ENCODE measurements around the gene DLGAP1. TPM values are rescaled to one million over a fixed set of nuclear protein-coding genes. Genes with fewer than 3 reads are reported as not detected.
A peak's percentile ranks its signal among the peaks of the same experiment; 100 is the strongest.

DLGAP1 gene
- total RNA-seq, 2 experiments from 2014 or later: 0.31 to 0.36 TPM

GRCh38 chr18:3870914-3871313 is 584.2 kb downstream of the DLGAP1 start:
- Mint-ChIP-seq H3K36me3 (ENCODE audit: low read depth) (no peaks in the 10 kb centered on the region), H3K27me3 (peaks cover 51% of the 10 kb centered on the region), H3K4me3 (no peak overlapping the region), H3K9me3 (no peaks in the 10 kb centered on the region), H3K4me1 (ENCODE audit: low read depth) (no peaks in the 10 kb centered on the region), H3K27ac (no peak overlapping the region)
- H3K9me3 ChIP-seq (ENCODE audit: control insufficient read depth in 1 of 2, insufficient read depth in 1 of 2, low read length in 2 of 2): no peaks in the 10 kb centered on the region
- no peak for DNase-seq
- POLR2A ChIA-PET: no interaction called here
- H3K4me3 ChIP-seq (ENCODE audit: low read length): no peak overlapping the region
- no peaks in the 10 kb centered on the region for H3K36me3 ChIP-seq (ENCODE audit: insufficient read depth, low read length)
- intact Hi-C loops (cut with DNase I, micrococcal nuclease): no loop called here
- CTCF ChIA-PET: no interaction called here
- H3K27ac ChIP-seq (ENCODE audit: low read depth in 1 of 2, low read length in 2 of 2): no peak overlapping the region
- ATAC-seq (ENCODE audit: poor library complexity): no peak
- TF ChIP-seq, protein P1, sequence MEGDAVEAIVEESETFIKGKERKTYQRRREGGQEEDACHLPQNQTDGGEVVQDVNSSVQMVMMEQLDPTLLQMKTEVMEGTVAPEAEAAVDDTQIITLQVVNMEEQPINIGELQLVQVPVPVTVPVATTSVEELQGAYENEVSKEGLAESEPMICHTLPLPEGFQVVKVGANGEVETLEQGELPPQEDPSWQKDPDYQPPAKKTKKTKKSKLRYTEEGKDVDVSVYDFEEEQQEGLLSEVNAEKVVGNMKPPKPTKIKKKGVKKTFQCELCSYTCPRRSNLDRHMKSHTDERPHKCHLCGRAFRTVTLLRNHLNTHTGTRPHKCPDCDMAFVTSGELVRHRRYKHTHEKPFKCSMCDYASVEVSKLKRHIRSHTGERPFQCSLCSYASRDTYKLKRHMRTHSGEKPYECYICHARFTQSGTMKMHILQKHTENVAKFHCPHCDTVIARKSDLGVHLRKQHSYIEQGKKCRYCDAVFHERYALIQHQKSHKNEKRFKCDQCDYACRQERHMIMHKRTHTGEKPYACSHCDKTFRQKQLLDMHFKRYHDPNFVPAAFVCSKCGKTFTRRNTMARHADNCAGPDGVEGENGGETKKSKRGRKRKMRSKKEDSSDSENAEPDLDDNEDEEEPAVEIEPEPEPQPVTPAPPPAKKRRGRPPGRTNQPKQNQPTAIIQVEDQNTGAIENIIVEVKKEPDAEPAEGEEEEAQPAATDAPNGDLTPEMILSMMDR (IDR thresholded peaks at IDR 0.05): no peak
- no peaks in the 10 kb centered on the region for H3K4me1 ChIP-seq (ENCODE audit: insufficient read depth, low read length)
- no peaks in the 10 kb centered on the region for H3K27me3 ChIP-seq (ENCODE audit: control insufficient read depth in 1 of 2, insufficient read depth in 2 of 2, low read length in 2 of 2)

GRCh38 chr18:3869848-3870247 is 585.3 kb downstream of the DLGAP1 start:
- Histone ChIP-seq H3K4me1 (ENCODE audit: insufficient read depth, low read length) (no peaks in the 10 kb centered on the region), H3K9me3 (ENCODE audit: control insufficient read depth in 1 of 2, insufficient read depth in 1 of 2, low read length in 2 of 2) (no peaks in the 10 kb centered on the region), H3K27me3 (ENCODE audit: control insufficient read depth in 1 of 2, insufficient read depth in 2 of 2, low read length in 2 of 2) (no peaks in the 10 kb centered on the region), H3K4me3 (ENCODE audit: low read length) (no peak overlapping the region), H3K27ac (ENCODE audit: low read depth in 1 of 2, low read length in 2 of 2) (no peak overlapping the region), H3K36me3 (ENCODE audit: insufficient read depth, low read length) (no peaks in the 10 kb centered on the region)
- H3K4me1 Mint-ChIP-seq (ENCODE audit: low read depth): no peaks in the 10 kb centered on the region
- no peak overlapping the region for H3K4me3 Mint-ChIP-seq
- H3K36me3 Mint-ChIP-seq (ENCODE audit: low read depth): no peaks in the 10 kb centered on the region
- H3K27me3 Mint-ChIP-seq: peaks cover 48% of the 10 kb centered on the region
- ChIA-PET CTCF (interaction anchor here (0.6 to 0.9 kb wide), 2 partner anchors 35 to 98 kb away, joined by 3 read pairs; no protein-coding TSS in a partner anchor), POLR2A (no interaction called here)
- TF ChIP-seq, protein P1 (IDR thresholded peaks at IDR 0.05): no peak
- H3K9me3 Mint-ChIP-seq: no peaks in the 10 kb centered on the region
- intact Hi-C loops (cut with DNase I, micrococcal nuclease): no loop called here
- ATAC-seq (ENCODE audit: poor library complexity) (no peak), DNase-seq (peak in 2 of 14 experiments; percentile 19 to 20)
- H3K27ac Mint-ChIP-seq: no peak overlapping the region

GRCh38 chr18:3867864-3868311 is 587.2 kb downstream of the DLGAP1 start:
- Mint-ChIP-seq H3K27me3 (peaks cover 37% of the 10 kb centered on the region), H3K36me3 (ENCODE audit: low read depth) (no peaks in the 10 kb centered on the region), H3K4me3 (no peak overlapping the region), H3K4me1 (ENCODE audit: low read depth) (no peaks in the 10 kb centered on the region), H3K27ac (no peak overlapping the region), H3K9me3 (no peaks in the 10 kb centered on the region)
- ATAC-seq (ENCODE audit: poor library complexity) (no peak), DNase-seq (no peak)
- Histone ChIP-seq H3K4me3 (ENCODE audit: low read length) (no peak overlapping the region), H3K27ac (ENCODE audit: low read depth in 1 of 2, low read length in 2 of 2) (no peak overlapping the region), H3K27me3 (ENCODE audit: control insufficient read depth in 1 of 2, insufficient read depth in 2 of 2, low read length in 2 of 2) (no peaks in the 10 kb centered on the region), H3K4me1 (ENCODE audit: insufficient read depth, low read length) (no peaks in the 10 kb centered on the region), H3K36me3 (ENCODE audit: insufficient read depth, low read length) (no peaks in the 10 kb centered on the region), H3K9me3 (ENCODE audit: control insufficient read depth in 1 of 2, insufficient read depth in 1 of 2, low read length in 2 of 2) (no peaks in the 10 kb centered on the region)
- ChIA-PET CTCF (no interaction called here), POLR2A (no interaction called here)
- intact Hi-C loops (cut with DNase I, micrococcal nuclease): no loop called here
- TF ChIP-seq, protein P1 (IDR thresholded peaks at IDR 0.05): no peak

Data from CD4-positive, alpha-beta T cell (primary cell).